SK-N-SH (cell line): ENCODE results near the gene CRCP. TPM values are rescaled to one million over a fixed set of nuclear protein-coding genes. Genes with fewer than 3 reads are reported as not detected.

ENCODE experiments used
- CHD2 ChIP-seq: fragments of 150-350 bp; IDR thresholded peaks from 2 replicates; pipeline ENCODE4 v1.6.1; 2018; ENCODE audit warnings: low read length; ENCODE audit not compliant: partially characterized antibody
- EP300 ChIP-seq, 2 experiments: IDR thresholded peaks; 2 replicates each; pipeline versions ENCODE4 v1.4.0 to v1.6.1; 2012; ENCODE audit warnings: borderline replicate concordance in 1 of 2, low read depth in 1 of 2, low read length in 1 of 2
- FOXJ3 ChIP-seq: sonication (generic); formaldehyde crosslinking; IDR thresholded peaks from 2 replicates; pipeline ENCODE4 v1.5.1; 2020; ENCODE audit warnings: mild to moderate bottlenecking, missing genetic modification reagents
- GATA2 ChIP-seq: sonication (generic); formaldehyde crosslinking; IDR thresholded peaks from 2 replicates; pipeline ENCODE4 v1.5.0; 2020; ENCODE audit warnings: mild to moderate bottlenecking, missing genetic modification reagents
- JUND ChIP-seq: IDR thresholded peaks from 2 replicates; pipeline ENCODE4 v1.4.0; 2012
- MXI1 ChIP-seq: IDR thresholded peaks from 2 replicates; pipeline ENCODE4 v1.6.1; 2012; ENCODE audit warnings: mild to moderate bottlenecking, low read depth, low read length, improper control_type of control experiment
- NFIC ChIP-seq: IDR thresholded peaks from 2 replicates; pipeline ENCODE4 v1.4.0; 2012; ENCODE audit warnings: borderline replicate concordance
- NRF1 ChIP-seq: IDR thresholded peaks from 2 replicates; pipeline ENCODE4 v1.6.1; 2012; ENCODE audit warnings: low read depth, mild to moderate bottlenecking, low read length
- RAD21 ChIP-seq: IDR thresholded peaks from 2 replicates; pipeline ENCODE4 v1.6.1; 2012; ENCODE audit warnings: mild to moderate bottlenecking, low read length
- RCOR1 ChIP-seq: fragments of 150-350 bp; IDR thresholded peaks from 2 replicates; pipeline ENCODE4 v1.6.1; 2017; ENCODE audit warnings: antibody characterized with exemption, low read length
- RFX5 ChIP-seq: IDR thresholded peaks from 2 replicates; pipeline ENCODE4 v1.6.1; 2012; ENCODE audit warnings: mild to moderate bottlenecking, improper control_type of control experiment, low read length
- RXRA ChIP-seq: IDR thresholded peaks from 2 replicates; pipeline ENCODE4 v1.4.0; 2012; ENCODE audit warnings: low read depth, mild to moderate bottlenecking, borderline replicate concordance
- TAF1 ChIP-seq: IDR thresholded peaks from 2 replicates; pipeline ENCODE4 v1.6.1; 2012; ENCODE audit warnings: low read depth, mild to moderate bottlenecking, low read length, moderate library complexity, borderline replicate concordance
- TCF12 ChIP-seq: IDR thresholded peaks from 2 replicates; pipeline ENCODE4 v1.4.0; 2012
- YY1 ChIP-seq: IDR thresholded peaks from 2 replicates; pipeline ENCODE4 v1.4.0; 2012; ENCODE audit warnings: low read depth, mild to moderate bottlenecking
- polyA plus RNA-seq, 3 experiments: library from polyadenylated mRNA; depleted of rRNA; stranded (reverse); fragments of >200 nt; gene quantifications; 2 replicates each; pipeline ENCODE4 v1.2.3, GENCODE V29; 2012
- TF ChIP-seq, protein P1 (sequence below): IDR thresholded peaks from 2 replicates; pipeline ENCODE4 v1.6.1; 2012; ENCODE audit warnings: mild to moderate bottlenecking, low read depth, low read length, moderate library complexity
- TF ChIP-seq, protein P2 (sequence below): IDR thresholded peaks from 2 replicates; pipeline ENCODE4 v1.4.0; 2012; ENCODE audit warnings: low read depth, borderline replicate concordance
- TF ChIP-seq, protein P3 (sequence below): IDR thresholded peaks from 2 replicates; pipeline ENCODE4 v1.4.0; 2012; ENCODE audit warnings: low read depth, borderline replicate concordance
- TF ChIP-seq, protein P4 (sequence below): IDR thresholded peaks from 2 replicates; pipeline ENCODE4 v1.4.0; 2012; ENCODE audit warnings: low read depth

CRCP gene
- polyA plus RNA-seq, 1 of the 3 experiments (the other 2 are of a cell fraction): 34.0 TPM

DNA sequence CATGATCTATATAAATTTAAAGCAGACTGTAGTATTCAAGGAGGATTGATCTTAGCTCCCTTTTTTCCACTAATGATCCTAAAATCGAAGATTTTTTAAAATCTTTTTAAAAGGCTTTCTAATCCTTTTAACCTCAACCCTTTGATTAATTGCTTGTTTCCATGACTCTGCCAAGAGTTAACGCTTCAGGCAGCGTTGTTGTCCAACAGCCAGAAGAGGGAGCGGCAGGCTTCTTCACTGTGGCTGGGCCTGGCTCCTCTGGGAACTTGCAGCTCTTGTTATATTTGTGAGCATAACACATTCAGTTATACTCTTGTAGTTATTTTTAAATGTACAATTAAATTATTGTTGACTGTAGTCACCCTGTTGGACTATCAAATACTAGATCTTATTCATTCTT is 26.3 kb downstream of the CRCP start (continued):
- TF ChIP-seq FOXJ3 (CRISPR knock-in tag) (no peak), JUND (no peak), TAF1 (no peak), GATA2 (CRISPR knock-in tag) (no peak), EP300 (IDR thresholded peaks at IDR 0.05; ENCODE audit: borderline replicate concordance in 1 of 2, low read depth in 1 of 2, low read length in 1 of 2) (0 out of 4 replicates have a peak, but pooled peaks of 1 of the 2 experiments have one; percentile 24), TCF12 (no peak), RAD21 (peak; percentile 94), RCOR1 (peak; percentile 39; the same call in 1 of the 2 replicates), NFIC (no peak), RFX5 (no peak), RXRA (no peak), MXI1 (no peak), CHD2 (peak; percentile 30), NRF1 (peak; percentile 10; the same call in 1 of the 2 replicates), YY1 (no peak)
- TF ChIP-seq, protein P1, sequence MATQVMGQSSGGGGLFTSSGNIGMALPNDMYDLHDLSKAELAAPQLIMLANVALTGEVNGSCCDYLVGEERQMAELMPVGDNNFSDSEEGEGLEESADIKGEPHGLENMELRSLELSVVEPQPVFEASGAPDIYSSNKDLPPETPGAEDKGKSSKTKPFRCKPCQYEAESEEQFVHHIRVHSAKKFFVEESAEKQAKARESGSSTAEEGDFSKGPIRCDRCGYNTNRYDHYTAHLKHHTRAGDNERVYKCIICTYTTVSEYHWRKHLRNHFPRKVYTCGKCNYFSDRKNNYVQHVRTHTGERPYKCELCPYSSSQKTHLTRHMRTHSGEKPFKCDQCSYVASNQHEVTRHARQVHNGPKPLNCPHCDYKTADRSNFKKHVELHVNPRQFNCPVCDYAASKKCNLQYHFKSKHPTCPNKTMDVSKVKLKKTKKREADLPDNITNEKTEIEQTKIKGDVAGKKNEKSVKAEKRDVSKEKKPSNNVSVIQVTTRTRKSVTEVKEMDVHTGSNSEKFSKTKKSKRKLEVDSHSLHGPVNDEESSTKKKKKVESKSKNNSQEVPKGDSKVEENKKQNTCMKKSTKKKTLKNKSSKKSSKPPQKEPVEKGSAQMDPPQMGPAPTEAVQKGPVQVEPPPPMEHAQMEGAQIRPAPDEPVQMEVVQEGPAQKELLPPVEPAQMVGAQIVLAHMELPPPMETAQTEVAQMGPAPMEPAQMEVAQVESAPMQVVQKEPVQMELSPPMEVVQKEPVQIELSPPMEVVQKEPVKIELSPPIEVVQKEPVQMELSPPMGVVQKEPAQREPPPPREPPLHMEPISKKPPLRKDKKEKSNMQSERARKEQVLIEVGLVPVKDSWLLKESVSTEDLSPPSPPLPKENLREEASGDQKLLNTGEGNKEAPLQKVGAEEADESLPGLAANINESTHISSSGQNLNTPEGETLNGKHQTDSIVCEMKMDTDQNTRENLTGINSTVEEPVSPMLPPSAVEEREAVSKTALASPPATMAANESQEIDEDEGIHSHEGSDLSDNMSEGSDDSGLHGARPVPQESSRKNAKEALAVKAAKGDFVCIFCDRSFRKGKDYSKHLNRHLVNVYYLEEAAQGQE: no peak
- TF ChIP-seq, protein P2, sequence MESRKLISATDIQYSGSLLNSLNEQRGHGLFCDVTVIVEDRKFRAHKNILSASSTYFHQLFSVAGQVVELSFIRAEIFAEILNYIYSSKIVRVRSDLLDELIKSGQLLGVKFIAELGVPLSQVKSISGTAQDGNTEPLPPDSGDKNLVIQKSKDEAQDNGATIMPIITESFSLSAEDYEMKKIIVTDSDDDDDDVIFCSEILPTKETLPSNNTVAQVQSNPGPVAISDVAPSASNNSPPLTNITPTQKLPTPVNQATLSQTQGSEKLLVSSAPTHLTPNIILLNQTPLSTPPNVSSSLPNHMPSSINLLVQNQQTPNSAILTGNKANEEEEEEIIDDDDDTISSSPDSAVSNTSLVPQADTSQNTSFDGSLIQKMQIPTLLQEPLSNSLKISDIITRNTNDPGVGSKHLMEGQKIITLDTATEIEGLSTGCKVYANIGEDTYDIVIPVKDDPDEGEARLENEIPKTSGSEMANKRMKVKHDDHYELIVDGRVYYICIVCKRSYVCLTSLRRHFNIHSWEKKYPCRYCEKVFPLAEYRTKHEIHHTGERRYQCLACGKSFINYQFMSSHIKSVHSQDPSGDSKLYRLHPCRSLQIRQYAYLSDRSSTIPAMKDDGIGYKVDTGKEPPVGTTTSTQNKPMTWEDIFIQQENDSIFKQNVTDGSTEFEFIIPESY: no peak
- TF ChIP-seq, protein P3, sequence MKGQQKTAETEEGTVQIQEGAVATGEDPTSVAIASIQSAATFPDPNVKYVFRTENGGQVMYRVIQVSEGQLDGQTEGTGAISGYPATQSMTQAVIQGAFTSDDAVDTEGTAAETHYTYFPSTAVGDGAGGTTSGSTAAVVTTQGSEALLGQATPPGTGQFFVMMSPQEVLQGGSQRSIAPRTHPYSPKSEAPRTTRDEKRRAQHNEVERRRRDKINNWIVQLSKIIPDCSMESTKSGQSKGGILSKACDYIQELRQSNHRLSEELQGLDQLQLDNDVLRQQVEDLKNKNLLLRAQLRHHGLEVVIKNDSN: no peak
- TF ChIP-seq, protein P4, sequence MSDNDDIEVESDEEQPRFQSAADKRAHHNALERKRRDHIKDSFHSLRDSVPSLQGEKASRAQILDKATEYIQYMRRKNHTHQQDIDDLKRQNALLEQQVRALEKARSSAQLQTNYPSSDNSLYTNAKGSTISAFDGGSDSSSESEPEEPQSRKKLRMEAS: no peak
- TF ChIP-seq, all 33 proteins: peak for 8
